HG03460 (cell line): ENCODE measurements around the gene ZNF273.
"Not testable (repeated sequence)": the region's sequence is repeated elsewhere in the genome, so short reads cannot be mapped to it uniquely, and the experiment has no call there.

Experiments used
- ATAC-seq: cut with Tn5 transposase; IDR thresholded peaks from one replicate; pipeline ENCODE4 v1.9.1; 2021; ENCODE audit not compliant: unreplicated experiment

Gene ZNF273

DNA sequence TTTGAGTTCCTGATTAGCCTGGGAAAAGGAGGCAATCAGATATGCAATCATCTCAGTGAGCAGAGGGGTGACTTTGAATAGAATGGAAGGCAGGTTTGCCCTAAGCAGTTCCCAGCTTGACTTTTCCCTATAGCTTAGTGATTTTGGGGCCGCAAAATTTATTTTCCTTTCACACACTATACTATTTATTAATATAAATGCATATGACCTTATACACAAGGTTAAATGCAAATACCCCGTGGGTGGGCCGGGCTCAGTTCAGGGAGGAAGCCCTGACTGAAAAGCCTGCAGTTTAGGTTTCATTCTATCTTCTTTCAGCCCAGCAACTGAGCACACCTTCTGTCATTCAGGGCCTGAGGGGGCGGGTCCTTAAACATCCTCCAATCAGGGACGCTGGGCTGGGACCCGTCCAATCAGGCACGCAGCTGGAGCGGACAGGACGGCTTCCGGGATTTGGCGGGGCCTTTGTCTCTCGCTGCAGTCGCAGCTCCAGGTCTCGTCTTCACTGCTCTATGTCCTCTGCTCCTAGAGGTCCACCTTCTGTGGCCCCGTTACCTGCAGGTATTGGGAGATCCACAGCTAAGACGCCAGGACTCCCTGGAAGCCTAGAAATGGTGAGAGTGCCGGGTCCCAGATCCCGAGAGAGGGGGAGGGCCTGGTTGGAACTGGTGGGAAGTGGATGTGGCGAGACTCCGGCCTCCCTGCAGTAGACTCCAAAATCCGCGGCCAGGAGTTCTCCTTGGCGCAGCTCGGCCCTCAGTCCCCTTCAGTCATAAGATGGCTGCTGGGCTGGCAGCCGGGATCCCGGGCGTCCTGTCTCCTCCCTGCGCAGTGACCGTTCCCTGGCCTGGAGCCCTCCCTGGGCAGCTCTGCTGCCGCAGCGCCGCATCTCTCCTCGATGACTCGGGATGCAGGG lies at the start of gene ZNF273:
TSS of gene ZNF273 (plus strand) at position 468 of the 916 bp plus-strand sequence. CDS start at position 513, 45 bp downstream.
- peak; percentile 99 for ATAC-seq

DNA sequence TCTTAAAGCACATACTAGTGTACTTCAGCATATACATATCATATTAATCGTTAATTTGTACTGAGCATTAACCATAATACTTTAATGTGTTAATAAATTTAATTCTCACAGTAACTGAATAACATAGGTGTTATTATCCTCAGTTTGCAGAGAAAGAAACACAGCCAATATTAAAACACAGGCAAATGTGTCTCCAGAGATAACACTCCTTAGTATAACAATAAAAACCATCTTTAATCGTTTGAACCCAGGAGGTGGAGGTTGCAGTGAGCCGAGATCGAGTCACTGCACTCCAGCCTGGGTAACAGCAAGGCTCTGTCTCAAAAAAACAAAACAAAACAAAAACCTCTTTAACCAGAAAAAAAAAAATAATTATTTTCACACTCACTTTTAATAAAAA lies 49.4 kb upstream of the ZNF273 start:
- no peak for ATAC-seq

DNA sequence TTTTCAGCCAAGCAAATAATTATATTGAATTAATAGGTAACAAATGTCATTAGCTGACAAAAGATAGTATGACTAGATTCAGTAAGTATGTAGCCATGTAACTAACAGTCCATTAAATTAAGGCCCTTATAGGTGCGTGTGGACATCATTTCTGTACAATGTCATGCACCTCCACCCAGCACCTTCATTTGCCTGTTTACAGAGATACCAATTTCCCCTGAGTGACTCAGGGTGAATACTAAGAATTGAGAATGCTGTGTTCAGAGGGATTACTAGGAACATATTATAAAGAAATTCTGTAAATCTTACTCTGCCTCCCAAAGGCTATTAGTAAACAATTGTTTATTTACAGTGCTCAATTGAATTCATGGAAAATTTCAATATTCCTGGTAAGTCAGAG lies 48.1 kb upstream of the ZNF273 start:
- ATAC-seq: no peak

DNA sequence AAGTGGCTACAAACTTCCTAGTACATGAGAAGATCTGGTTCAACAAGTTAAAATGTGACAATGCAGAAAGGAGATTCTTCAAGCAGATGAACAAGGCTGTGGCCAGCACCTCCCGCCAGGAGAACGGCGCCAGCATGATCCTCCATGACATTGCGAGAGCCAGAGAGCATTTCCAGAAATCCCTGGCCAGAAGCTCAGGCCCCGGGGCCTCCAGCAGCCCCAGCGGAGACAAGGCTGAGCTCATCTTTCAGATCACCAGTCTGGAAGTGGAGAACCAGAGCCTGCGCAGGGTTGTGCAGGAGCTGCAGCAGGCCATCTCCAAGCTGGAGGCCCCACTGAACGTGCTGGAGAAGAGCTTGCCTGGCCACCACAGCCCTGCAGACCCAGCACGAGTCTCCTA lies 40.1 kb upstream of the ZNF273 start:
- ATAC-seq: no peak

DNA sequence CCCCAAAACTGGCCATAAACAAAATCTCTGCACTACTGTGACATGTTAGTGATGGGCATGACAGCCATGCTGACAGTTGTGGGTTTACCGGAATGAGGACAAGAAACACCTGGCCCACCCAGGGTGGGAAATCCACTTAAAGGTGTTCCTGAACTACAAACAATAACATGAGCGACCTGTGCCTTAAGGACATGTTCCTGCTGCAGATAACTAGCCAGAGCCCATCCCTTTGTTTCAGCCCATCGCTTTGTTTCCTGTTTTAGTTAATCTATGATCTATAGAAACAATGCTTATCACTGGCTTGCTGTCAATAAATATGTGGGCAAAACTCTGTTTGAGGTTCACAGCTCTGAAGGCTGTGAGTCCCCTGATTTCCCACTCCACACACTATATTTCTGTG lies 39.5 kb upstream of the ZNF273 start:
- not testable (repeated sequence) for ATAC-seq

DNA sequence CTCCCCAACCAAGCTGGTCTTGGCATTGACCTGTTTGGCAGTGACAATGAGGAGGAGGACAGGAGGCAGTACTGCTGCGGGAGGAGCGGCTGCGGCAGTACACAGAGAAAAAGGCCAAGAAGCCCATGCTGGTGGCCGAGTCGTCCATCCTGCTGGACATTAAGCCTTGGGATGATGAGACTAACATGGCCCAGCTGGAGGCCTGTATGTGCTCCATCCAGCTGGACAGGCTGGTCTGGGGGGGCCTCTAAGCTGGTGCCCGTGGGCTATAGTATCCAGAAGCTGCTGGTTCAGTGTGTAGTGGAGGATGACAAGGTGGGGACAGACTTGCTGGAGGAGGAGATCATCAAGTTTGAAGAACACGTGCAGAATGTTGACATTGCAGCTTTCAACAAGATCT lies 39.1 kb upstream of the ZNF273 start:
- no peak for ATAC-seq

DNA sequence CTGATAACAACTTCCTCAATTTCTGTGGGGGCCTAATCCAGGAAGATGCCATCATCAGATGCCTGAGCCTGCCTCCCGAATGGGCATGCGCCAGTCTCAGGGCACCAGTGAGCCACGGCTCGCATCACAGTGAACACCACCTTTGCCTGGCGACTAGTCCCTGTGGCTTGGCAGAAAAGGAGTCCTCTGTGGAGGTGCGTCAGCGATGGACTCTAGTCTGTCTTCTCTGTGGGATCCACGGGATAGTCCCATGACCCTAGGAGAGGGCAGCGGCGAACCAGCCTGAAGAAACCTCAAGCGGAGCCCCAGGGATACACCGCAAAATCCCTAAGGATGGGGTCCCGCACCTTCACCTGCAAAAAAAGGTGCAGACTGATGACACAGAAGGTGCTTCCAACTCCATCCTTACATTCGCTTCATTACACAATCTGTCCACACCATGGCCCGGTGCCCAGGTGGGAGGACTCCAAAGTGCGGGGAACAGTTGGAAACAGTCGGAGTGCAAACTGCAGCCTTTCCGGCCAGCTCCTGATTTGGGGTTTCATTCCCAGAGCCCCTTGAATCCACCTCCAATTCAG lies 35.1 kb upstream of the ZNF273 start:
- no peak for ATAC-seq

DNA sequence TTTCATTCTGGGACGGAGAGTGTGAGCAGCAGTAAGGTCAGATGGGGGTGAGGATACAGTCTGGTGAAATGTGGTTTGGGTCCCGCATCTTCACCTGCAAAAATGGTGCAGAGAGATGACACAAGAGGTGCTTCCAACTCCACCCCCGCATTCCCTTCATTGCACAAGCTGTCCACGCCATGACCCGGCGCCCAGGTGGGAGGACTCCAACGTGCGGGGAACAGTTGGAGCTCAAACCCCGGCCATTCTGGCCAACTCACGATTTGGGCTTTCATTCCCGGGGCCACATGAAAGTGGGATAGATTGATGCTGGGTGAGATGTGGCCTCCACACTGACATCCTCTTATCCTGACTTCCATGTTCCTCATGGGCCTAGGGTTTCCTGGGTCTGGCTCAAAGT lies 34.6 kb upstream of the ZNF273 start:
- no peak for ATAC-seq

DNA sequence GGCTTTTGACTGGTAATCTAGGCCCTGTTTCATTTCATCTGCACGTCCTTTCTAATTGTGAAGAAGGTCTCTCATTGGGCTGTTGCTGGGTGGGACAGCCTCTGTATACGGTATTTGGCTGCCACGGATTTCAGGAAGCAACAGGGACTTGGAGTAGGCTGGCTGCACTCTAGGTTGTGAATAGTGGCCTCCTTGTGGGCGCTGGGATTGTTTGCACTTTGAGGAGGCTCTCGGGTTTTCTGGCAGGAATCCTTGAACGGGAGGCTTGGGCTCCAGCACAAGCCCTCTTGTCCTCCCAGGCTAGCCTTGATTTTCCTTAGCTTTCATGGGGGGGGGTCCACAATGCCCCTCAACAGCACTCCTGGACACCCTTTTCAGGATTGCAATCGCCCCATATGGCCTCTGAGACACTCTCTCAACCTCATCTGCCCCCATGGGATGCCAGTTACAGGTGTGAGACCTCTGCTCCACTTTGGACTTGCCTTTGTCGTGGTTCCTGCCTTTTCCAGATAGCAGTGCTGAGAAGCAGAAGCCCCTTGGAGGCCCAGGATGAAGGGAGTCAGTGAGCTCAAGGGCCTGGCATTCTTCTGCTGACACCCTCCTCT lies 33.9 kb upstream of the ZNF273 start:
- no peak for ATAC-seq

DNA sequence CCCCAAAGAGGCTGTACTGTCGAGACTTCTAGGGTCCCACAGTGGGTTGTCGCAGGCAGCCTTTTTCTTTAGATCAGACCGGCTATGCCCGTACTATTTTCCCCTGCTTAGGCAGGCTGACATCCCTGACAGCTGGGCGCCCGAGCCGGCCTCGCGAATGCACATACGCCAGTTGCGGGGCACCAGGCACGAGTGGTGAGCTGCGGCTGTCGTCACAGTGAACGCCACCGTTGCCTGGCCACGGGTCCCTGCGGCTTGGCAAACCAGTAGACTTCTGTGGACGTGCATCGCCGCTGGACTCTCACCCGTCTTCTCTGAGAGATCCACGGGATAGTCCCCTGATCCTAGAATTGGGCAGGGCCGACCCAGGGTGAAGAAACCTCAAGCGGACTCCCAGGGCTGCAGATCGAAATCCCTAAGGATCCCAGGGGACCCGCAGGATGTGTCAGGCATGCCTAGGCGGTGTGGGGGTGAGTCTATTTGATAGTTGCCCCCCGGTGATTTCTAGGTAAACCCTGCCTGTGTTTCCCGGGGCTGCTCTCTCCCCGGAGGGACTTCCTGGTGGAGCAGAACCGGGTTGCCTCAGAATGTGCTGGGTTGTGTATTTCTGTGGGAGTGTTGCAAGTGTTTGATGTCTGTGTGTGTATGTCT lies 33.0 kb upstream of the ZNF273 start:
- ATAC-seq: no peak

DNA sequence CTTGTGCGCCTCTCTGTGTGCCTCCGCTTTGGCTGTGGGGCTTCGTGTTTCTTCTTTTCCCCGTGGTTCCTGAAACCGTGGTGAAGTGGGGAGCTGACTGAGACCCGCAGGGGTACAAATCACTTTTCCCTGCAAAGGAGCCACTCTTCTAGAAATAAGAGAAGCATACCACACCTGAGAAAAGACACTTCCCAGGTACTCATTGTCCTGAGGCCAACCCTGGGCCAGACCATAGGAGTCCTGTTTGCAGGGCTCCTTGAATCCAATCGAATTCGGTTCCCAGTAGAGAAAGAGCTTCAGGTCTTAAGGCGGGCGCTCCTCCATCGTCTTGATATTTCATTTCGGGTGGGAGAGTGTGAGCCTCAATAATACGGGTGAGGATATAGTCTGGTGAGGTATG lies 32.4 kb upstream of the ZNF273 start:
- no peak for ATAC-seq

DNA sequence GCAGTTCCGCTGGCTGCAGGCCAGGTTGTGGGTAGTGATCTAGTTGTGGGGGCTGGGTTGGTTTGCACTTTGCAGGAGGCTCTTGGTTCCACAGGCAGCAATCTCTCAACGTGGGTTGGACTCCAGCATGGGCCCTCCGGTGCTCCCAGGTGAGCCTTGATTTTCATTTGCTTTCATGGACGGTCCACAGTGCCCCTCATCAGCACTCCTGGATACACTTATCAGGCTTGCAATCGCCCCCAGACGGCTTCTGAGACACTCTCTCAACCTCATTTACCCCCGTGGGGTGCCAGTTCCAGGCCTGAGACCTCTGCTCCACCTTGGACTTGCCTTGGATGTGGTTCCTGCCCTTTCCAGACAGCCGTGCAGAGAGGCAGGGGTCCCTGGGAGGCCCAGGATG lies 31.3 kb upstream of the ZNF273 start:
- no peak for ATAC-seq

DNA sequence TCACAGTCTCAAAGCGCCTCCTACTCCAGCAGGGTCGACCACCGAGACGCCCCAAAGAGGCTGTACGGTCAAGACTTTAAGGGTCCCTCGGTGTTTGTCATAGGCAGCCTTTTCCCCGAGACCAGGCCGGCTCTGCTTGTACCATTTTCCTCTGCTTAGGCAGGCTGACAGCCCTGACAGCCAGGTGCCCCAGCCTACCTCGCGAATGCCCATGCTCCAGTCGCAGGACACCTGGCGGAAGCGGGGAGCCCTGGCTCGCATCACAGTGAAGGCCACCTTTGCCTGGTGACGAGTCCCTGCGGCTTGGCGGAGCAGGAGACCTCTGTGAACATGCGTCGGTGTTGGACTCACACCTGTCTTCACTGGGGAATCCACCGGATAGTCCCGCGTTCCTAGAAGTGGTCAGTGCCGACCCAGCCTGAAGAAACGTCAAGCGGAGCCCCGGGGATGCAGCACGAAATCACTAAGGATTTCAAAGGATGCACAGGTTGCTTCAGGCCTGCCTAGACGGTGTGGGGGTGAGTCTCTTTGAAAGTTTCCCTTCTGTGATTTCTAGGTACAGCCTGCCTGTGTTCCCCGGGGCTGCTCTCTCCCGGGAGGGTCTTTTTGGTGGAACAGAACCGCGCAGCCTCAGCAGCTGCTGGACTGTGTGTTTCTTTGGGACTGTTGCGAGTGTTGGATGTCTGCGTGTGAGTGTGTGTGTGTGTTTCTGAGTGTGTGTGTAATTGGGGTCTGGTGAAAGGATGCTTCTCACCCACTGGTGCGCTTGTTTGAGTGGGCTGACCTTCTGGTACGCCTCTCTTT lies 30.5 kb upstream of the ZNF273 start:
- ATAC-seq: no peak

DNA sequence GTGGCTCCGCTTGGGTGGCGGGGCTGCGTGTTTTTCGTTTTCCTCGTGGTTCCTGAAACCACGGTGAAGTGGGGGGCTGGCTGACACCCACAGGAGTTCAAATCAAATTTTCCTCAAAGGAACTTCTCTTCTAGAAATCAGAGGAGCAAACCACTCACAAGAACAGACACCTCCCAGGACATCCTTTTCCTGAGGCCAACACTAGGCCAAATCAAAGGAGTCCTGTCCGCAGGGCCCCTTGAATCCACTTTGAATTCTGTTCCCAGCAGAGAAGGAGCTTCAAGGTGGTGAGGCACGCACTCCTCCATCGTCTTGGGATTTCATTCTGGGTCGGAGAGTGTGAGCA lies 29.9 kb upstream of the ZNF273 start:
- no peak for ATAC-seq

DNA sequence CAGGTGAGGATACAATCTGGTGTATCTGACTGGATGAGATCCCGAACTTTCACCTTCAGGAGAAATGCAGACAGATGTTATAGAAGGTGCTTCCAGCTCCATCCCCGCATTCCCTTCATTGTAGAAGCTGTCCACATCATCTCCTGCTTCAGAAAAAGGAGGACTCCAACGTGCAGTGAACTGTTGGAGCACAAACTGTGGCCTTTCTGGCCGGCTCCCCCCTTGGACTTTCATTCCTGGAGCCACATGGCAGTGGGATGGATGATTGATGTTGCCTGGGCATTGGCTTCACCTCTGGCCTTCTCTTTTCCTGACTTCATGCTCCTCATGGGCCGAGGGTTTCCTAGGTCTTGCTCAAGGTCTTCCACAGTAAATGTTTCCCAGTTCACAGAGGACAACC lies 29.6 kb upstream of the ZNF273 start:
- no peak for ATAC-seq

DNA sequence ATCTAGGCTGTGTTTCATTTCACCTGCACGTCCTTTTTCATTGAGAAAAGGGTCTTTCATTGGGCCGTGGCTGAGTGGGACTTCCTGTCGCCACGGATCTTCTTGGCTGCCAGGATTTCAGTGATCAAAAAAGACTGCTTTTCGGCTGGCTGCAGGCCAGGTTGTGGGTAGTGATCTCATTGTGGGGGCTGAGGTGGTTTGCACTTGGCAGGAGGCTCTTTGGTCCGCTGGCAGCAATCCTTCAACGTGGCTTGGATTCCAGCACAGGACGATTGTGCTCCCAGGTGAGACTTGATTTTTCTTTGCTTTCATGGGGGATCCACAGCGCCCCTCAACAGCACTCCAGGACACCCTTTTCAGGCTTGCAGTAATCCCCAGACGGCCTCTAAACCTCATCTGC lies 29.0 kb upstream of the ZNF273 start:
- no peak for ATAC-seq

DNA sequence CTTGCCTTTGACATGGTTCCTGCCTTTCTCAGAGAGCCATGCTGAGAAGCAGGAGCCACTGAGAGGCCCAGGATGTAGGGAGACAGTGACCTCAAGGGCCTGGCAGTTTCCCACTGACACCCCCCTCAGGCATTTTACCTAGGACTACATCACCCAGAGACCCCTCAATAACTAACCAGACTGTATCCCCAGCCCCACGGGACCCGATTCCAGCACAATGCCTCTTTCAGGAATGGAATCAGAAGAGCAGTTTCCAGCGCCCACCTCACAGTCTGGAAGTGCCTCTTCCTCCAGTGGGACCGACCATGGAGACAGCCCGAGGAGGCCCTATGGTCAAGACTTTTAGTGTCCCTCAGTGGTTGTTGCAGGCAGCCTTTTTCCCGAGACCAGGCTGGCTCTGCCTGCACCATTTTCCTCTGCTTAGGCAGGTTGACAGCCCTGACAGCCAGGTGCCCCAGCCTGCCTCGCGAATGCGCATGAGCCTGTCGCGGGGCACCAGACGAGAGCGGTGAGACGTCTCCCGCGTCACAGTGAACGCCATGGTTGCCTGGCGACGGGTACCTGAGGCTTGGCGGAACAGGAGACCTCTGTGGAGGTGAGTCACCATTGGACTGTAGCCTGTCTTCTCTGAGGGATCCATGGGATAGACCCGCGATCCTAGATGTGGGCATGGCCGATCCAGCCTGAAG lies 28.4 kb upstream of the ZNF273 start:
- ATAC-seq: no peak

DNA sequence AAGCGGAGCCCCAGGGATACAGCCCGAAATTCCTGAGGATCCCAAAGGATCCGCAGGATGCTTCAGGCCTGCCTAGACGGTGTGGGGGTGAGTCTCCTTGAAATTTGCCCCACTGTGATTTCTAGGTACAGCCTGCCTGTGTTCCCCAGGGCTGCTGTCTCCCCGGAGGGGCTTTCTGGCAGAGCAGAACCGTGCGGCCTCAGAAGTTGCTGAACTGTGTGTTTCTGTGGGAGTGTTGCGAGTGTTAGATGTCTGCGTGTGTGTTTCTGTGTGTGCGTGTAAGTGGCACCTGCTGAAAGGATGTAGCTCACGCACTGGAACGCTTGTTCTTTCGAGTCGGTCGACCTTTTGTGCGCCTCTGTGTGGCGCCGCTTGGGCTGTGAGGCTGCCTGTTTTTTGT lies 27.8 kb upstream of the ZNF273 start:
- no peak for ATAC-seq

DNA sequence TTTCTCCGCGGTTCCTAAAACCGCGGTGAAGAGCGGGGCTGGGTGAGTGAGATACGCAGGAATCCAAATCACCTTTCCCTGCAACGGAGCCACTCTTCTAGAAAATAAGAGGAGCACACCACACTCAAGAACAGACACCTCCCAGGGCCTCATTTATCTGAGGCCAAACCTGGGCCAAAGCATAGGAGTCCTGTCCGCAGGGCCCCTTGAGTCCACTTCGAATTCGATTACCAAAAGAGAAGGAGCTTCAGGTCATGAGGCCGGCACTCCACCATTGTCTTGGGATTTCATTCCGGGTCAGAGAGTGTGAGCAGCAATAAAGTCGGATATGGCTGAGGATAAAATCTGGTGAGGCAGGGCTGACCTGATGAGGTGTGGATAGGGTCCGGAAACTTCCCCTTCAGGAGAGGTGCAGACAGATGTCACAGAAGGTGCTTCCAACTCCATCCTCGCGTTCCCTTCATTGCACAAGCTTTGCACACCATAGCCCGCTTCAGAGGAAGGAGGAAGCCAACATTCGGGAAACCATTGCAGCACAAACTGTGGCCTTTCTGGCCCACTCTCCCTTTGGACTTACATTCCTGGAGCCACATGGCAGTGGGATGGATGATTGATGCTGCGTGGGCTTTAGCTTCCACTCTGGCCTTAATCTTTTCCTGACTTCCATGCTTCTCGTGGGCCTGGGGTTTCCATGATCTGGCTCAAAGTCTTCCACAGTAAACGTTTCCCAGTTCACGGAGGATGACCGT lies 27.2 kb upstream of the ZNF273 start:
- ATAC-seq: no peak
